ENCODE results near the gene CASKIN2.
"Not testable (repeated sequence)": the region's sequence is repeated elsewhere in the genome, so short reads cannot be mapped to it uniquely, and the experiment has no call there.

CASKIN2 gene

DNA sequence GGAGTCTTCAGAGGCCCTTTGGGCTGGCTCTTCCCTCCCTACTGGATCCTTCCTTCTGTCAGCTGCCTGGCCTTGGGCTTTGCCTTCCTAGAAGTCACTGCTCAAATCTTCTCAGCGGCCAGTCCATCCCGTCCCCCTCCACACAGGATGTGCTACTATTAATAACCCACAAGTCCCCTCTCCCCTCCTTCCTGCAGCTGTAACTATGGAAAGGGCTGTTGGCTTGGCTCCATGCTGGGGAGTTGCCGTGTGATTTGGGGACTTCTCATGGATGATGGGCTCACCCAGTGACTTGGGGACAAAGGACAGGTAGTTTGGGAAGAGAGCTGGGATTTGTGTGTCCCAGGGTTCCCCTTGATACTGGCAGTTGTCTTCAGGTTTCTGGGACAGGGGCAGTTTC lies 39.5 kb downstream of the CASKIN2 start:
- no peak for DNase-seq (ENCODE audit: low read depth in 3 of 3, low spot score in 1 of 3)

DNA sequence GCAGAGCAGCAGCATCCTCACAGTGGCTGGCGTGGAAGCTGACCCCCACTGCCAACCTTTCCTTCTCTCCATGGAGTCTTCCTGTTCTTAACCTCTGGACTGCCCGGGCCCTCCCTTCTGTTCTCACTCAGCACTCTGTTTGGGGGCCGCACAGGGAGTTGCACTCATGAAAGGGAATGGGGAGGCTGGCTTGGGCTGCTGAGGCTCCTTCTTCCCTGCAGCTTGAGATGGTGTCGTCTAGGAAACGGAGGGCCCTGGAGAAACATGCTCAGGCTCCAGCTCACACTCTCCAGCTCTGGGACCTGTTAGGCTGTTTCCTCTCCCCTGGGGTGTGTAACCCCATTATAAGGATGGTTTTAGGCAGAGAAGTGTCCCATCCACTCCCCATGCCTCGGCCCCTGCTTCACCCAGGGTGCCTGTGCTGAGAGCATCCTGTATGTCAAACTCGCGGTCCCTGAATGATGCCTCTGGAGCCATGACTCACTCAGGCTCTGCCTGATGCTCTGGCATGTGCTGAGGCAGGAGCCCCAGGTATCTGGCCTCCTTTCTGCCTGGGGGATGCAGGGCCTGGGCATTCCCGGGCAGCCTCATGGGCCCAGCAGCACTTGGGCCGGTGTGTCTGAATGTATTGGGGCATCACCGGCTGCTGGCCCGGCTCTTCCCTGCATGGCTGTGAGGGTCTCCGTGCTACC lies 40.0 kb downstream of the CASKIN2 start:
- DNase-seq (ENCODE audit: low read depth in 3 of 3, low spot score in 1 of 3) = no peak

DNA sequence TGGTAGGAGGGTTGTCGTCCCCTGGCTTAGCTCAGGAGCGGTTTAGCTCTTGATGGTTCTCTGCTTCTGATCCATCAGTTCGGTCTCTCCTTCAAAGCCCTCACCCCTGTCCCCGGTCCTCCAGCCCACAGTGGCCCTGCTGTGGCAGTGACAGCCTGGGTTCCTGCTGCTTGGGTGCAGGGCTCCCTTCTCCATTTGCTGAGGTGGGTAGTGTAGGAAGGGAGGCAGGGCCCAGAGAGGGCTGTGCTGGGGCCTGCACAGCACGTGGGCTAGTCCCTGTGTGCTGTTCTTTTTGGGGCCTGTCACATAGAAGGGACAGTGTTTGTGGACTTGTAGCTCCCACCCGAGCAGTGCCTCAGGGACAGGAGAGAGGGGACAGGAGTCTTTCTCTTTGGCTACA lies 40.6 kb downstream of the CASKIN2 start:
- DNase-seq (ENCODE audit: low read depth in 3 of 3, low spot score in 1 of 3) = no peak

DNA sequence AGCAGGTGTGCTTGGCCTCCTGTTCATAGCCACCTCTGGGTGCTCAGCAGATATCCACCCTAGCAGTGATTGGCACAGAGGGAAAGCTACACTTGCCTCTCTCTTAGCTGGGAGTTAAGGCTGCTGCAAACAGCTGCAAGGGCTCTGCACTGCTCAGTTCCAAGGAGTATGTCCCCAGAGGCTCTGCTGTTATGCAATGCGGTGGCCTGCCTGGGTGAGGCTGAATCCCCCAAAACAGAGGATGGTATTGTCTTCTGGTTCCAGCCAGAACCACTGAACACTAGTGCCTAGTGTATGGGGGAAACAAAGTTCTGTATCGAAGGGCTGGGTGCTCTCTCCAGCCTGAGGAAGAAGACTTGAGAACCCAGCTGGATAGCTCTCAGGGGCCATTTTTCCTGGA lies 42.1 kb downstream of the CASKIN2 start:
- DNase-seq (ENCODE audit: low read depth in 3 of 3, low spot score in 1 of 3) = no peak

DNA sequence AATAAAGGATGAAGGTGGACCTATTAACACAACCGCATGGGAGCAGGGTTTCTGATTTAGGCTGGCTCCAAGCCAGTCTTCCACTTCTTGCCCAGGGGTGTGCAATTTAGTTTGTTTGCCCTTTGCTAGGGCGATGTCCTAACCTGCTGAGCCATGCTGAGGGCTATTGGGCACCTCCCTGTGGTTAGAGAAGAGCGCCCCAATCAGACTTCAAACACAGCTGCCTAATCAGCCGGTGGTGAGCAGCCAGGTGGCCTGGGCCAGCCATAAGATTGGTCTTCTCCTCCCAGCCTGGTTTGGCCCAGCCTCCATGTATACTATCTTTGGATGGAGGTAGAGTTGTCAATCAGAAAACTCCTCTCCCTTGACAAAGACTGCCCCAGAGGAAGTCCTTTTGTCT lies 43.2 kb downstream of the CASKIN2 start:
- DNase-seq (ENCODE audit: low read depth in 3 of 3, low spot score in 1 of 3) = no peak

DNA sequence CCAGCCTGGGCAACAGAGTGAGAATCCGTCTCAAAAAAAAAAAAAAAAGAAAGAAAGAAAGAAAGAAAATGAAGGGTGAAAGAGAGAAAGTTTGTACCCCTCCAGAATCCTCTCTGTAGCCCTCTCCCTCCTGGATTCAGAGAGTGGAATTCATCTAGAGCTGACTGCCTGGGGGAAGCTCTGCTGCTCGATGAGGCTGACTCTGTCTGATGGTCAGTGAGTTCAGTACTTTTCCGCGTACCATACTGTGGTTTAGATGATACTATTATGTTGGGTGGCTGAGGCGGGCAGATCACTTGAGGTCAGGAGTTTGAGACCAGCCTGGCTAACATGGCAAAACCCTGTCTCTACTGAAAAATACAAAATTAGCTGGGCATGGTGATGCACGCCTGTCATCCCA lies 44.1 kb downstream of the CASKIN2 start:
- no peak for DNase-seq (ENCODE audit: low read depth in 3 of 3, low spot score in 1 of 3)

DNA sequence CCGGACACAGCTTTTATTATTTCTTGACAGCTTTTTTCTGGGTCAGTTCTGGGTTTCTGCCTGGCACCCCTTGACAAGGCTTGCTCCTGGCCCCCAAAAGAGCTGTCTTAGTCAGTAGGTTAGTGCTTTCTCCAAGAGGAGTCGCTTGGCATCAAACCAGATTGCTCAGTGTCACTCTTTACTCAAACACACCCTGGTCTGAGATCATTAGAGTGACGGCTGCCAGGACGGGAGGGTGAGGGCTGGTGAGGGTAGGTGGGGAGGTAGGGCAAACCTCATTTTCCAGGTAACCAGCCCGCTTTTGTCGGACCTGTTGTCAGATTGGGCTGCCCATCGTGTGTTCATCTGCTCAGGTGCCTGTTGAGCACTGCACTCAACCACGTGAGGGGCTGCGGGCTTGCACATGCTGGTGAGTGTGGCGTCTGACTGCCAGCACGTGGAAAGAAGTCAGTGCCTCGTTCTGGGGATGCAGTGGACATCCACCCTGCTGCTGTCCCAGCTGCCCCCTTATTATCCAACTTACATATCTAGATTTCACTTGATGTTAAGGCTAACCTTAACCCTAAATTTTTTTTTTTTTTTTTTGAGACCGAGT lies 46.5 kb downstream of the CASKIN2 start:
- DNase-seq (ENCODE audit: low read depth in 3 of 3, low spot score in 1 of 3) = no peak

DNA sequence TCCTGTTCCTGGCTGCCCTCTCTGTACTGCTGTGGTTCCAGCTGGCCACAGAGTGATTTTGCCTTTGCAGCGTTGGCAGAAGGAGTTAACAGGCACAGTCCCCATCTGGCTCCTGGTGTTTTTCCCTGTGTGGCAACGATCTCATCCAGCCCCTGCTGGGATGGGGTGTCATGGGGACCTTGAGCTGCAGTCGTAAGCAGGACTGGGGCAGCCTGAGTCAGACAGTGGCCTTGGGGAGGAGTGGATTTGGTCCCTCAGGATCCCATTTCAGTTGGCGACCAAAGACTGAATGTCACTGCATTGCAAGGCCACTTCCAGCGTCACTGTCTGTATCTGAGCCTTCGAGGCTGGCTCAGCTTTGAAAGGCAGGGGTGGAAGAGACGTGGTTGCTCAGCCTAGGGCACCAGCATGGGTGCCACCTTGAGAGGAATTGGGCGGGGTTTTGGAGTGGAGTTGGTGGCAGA lies 47.0 kb downstream of the CASKIN2 start:
- no peak for DNase-seq (ENCODE audit: low read depth in 3 of 3, low spot score in 1 of 3)

DNA sequence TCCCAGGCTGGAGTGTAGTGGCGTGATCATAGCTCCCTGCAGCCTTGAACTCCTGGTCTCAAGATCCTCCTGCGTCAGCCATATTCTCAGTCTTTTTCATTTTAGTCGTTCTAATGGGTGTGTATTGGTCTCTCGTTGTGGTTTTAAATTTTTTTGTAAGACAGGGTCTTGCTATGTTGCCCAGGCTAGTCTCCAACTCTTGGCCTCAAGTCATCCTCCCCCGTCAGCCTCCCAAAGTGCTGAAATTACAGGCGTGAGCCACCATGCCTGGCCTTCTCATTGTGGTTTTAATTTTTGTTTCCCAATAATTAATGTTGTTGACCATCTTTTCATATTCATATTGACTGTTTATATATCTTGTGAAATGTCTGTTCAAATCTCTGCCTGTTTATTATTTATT lies 50.3 kb downstream of the CASKIN2 start:
- no peak for DNase-seq (ENCODE audit: low read depth in 3 of 3, low spot score in 1 of 3)

DNA sequence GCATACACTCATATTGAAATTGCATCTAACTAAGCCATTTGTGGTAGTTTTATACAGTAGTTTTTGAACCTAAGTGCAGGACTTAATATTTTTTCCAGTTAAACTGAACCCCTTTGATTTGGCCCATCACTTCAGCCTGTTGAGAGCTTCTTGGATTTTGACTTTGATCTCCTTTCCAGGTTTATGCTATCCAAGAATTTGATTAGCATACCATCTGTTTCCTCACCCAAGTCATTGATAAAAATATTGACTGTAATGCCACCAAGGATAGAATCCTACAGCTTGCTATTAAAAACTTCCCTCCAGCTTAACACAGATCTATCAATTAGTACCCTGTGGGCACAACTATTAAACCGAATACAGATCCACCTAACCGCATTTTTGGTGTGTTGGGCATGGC lies 51.7 kb downstream of the CASKIN2 start:
- DNase-seq (ENCODE audit: low read depth in 3 of 3, low spot score in 1 of 3) = no peak

DNA sequence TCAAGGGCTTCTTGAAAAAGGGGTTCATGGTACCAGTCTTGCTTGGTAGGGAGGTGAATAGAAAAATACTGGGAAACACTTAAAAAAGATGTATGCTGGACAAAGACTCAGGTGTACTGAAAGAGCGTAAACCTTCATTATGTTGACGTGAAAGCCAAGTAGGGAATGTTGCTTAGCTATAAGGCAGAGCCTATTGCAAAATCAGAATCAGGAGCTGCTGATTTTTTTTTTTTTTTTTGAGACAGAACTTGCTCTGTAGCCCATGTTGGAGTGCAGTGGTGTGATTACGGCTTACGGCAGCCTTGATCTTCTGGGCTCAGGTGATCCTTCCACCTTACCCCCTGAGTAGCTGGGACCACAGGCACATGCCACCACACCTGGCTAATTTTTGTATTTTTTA lies 55.0 kb downstream of the CASKIN2 start:
- DNase-seq (ENCODE audit: low read depth in 3 of 3, low spot score in 1 of 3) = no peak

DNA sequence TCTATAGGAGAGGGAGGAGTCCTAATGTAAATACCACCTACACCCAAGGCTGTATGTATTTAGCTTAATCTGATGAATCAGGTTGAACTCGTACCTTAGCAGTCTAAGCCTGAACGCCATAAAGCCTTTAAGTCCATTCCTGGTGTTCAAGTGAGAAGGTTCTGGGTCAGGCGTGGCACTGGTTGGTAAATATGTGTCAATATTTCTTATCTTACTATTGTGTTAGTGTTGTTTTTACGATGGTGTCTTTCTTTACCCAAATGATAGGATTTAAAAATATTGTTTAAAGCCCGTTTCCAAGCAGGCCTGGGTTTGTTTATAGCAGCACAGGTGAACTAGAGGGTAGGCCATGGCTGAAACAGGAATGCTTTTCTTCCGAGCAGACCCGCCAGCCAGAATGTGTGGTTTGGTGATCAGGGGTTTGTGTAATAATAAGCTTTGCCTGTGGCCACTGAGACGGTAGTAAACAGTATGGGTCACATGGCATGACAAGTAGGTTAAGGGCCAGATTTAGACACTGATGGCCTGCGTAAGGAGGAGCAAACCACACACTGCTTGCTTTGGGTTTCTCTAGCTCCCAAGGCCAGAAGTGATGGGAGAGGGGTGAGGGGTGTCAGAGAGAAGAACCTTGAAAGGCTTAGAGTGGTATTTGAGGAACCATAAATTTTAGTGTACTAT lies 55.6 kb downstream of the CASKIN2 start:
- no peak for DNase-seq (ENCODE audit: low read depth in 3 of 3, low spot score in 1 of 3)

DNA sequence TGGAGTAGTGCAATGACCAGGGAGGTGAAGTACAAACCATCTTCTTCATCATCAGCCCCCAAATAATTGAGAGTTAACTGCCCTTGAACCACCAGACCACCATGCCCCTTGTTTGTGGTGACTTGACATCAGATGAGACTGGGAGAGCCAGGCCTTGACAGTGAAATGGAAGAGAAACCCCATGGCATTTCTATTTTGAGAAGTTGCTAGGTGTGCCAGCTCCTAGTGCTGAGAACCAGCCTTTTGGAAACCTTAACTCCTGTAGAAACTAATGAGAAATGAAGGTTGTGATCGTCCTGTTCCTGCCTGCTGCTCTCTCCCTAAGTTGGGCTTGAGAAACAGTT lies 56.1 kb downstream of the CASKIN2 start:
- DNase-seq (ENCODE audit: low read depth in 3 of 3, low spot score in 1 of 3) = no peak

DNA sequence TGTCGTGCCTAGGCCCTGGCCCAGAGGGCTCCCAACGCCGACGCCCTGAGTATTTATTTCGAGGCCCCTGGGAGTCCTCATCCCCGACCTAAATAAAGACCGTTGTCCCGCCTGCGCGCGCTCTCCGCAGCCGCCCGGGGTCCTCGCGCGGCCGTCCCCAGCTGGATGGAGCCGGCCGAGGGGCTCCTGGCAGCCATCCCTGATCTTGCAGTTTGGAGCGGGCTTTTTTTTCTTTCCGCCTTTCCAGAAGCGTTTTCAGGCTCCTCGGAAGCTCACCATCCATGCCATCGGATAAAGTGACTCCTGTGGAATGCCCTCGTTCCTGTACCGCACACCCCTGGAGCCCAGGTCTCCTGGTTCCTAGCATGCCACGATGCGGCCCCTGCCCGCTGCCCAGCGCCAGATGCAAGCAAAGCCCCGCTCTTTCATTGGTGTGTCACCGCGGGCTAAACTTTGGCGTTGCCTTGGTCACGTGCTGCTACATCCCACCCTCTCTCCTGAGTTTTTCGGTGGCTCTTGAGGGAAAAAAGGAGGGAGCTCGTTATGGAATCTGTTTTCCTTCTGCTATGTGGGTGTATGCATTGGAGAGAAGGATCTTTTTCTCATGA lies 58.2 kb downstream of the CASKIN2 start:
- no peak for DNase-seq (ENCODE audit: low read depth in 3 of 3, low spot score in 1 of 3)

DNA sequence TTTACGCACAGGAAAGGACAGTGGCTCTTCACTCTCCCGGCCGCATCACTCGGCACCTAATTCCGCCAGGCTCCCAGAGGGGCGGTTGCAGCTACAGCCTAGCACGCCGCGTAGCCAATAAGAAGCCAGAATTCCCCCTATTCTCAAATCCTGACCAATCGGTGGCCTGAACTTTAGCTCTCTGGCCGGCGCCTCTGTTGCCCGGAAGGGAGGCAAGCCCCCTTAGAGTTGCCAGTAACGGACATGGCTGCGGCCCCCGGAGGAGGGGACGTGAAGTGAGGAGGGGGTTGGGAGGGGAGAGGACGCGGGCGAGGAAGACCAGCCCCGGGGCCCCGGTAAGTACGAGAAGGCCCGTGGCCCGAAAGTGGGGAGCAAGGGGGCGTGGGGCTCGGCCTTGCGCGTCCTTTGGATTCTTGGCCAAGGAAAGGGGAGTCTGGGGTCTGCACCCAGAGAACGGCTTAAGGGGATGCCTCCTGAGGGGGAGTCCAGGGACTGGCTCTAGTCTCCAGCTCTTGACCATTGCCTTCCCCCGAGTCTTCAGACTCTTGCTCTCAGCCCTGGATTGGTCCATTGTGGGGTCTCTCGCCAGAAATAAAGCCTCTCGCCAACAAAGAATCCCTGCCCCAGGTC lies 58.8 kb downstream of the CASKIN2 start, which contains the start of gene TMEM94:
TMEM94 (plus strand) TSS at position 219 of the 630 bp plus-strand sequence. CDS start 15,271 bp downstream, outside the sequence.
- peak; percentile 66 to 82 (median 80) for DNase-seq (ENCODE audit: low read depth in 3 of 3, low spot score in 1 of 3)

DNA sequence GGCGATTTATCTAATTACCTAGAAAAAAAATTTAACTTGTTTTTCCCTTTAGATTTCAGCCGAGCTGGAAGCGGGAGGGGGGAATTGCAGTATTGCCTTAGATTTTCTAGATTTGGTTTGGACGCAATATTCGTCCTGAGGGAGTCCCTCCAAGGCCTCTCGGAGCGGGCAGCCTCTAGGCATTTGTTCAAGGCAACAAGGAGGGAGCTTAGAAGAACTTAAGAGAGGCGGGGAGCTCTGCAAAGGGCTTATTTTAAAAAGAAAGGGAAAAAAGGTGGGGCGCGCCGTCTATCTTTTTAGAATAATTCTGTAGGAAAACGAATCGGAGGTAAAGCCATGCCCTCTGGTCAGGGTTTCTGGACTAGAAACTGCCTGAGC lies 59.3 kb downstream of the CASKIN2 start:
- no peak for DNase-seq (ENCODE audit: low read depth in 3 of 3, low spot score in 1 of 3)

DNA sequence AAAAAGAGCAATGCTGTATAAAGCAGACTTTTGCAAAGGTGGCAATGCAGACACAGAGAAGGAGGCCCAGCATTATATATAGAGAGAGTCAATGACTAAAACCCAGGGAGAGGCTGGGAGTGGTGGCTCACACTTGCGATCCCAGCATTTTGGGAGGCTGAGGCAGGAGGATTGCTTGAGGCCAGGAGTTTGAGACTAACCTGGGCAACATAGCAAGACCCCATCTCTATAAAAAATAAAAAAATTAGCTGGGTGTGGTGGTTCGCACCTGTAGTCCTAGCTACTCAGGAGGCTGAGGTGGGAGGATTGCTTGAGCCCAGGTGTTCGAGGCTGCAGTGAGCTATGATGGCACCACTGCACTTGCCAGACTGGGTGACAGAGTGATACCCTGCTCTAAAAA lies 60.7 kb downstream of the CASKIN2 start:
- DNase-seq (ENCODE audit: low read depth in 3 of 3, low spot score in 1 of 3) = not testable (repeated sequence)

DNA sequence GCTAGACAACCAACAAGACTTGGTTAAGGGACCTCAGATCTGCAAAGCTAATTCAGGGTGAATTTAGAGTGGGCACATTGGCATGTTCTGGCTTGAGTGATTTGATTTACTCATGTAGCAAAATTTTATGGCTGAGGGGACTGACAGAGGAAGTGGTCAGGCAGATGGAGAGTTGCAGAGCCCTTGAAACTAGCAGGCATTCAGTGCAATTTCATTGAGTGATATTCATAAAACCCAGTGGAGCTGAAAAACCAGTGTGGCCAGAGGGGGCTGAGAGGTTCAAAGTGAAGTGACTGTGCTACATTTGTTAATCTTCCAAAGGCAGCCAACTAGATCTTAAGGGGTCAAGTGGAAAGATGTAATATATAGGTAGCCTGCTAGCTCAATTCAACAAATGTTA lies 61.1 kb downstream of the CASKIN2 start:
- no peak for DNase-seq (ENCODE audit: low read depth in 3 of 3, low spot score in 1 of 3)

DNA sequence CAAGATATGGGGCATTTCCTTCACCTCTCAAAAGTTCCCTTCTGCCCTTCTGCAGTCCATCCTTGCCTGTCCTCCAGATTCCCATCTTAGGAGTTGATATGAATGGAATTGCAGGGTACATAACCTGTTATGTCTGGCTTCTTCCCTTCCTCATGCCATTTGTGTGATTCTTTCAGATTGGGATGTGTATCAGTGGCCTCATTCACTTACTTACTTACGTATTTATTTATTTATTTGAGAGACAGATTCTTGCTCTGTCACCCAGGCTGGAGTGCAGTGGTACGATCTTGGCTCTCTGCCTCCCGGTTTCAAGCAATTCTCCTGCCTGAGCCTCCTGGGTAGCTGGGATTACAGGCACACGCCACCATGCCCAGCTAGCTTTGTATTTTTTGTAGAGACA lies 65.1 kb downstream of the CASKIN2 start:
- DNase-seq (ENCODE audit: low read depth in 3 of 3, low spot score in 1 of 3) = no peak

Data from stimulated activated CD4-positive, alpha-beta T cell treated with anti-CD3 and anti-CD28 coated beads, TNF-alpha, amount 100 ng/mL, for 1 hour (primary cell).